Hepatocyte (in vitro differentiated cells): Measurements from ENCODE around the gene DCDC1. TPM values are rescaled to one million over a fixed set of nuclear protein-coding genes. Genes with fewer than 3 reads are reported as not detected.

Experiments used
- DNase-seq: peaks from one replicate; pipeline ENCODE4 v3.0.0-alpha.2; 2016; ENCODE audit warnings: low spot score
- H2AFZ ChIP-seq: fragments of 200-600 bp; sonication (generic); 2 replicates; pipeline ENCODE4 v1.6.0; 2016; ENCODE audit warnings: antibody characterized with exemption, mild to moderate bottlenecking
- H3K27ac ChIP-seq: fragments of 200-600 bp; sonication (generic); 2 replicates; pipeline ENCODE4 v1.5.1; 2016; ENCODE audit warnings: mild to moderate bottlenecking
- H3K27me3 ChIP-seq: fragments of 200-600 bp; sonication (generic); 2 replicates; pipeline ENCODE4 v1.6.1; 2016
- H3K36me3 ChIP-seq: fragments of 200-600 bp; sonication (generic); replicated peaks from 2 replicates; pipeline ENCODE4 v1.5.1; 2016; ENCODE audit warnings: low read depth; ENCODE audit not compliant: insufficient read depth
- H3K4me1 ChIP-seq: fragments of 200-600 bp; sonication (generic); 2 replicates; pipeline ENCODE4 v1.5.1; 2016; ENCODE audit warnings: mild to moderate bottlenecking, moderate library complexity; ENCODE audit not compliant: insufficient read depth
- H3K4me2 ChIP-seq: fragments of 200-600 bp; sonication (generic); 2 replicates; pipeline ENCODE4 v1.6.0; 2016
- H3K4me3 ChIP-seq: fragments of 200-600 bp; sonication (generic); 2 replicates; pipeline ENCODE4 v1.5.1; 2016; ENCODE audit warnings: mild to moderate bottlenecking
- H3K79me2 ChIP-seq: fragments of 200-600 bp; sonication (generic); 2 replicates; pipeline ENCODE4 v1.6.0; 2017; ENCODE audit warnings: mild to moderate bottlenecking
- H3K9me2 ChIP-seq: fragments of 200-600 bp; sonication (generic); replicated peaks from 2 replicates; pipeline ENCODE4 v1.6.0; 2017; ENCODE audit warnings: mild to moderate bottlenecking; ENCODE audit not compliant: insufficient read depth
- H3K9me3 ChIP-seq: fragments of 200-600 bp; sonication (generic); 2 replicates; pipeline ENCODE4 v1.5.1; 2016; ENCODE audit warnings: low read depth, mild to moderate bottlenecking
- H4K20me1 ChIP-seq: fragments of 200-600 bp; sonication (generic); 2 replicates; pipeline ENCODE4 v1.6.0; 2016; ENCODE audit warnings: mild to moderate bottlenecking; ENCODE audit not compliant: insufficient read depth, poor library complexity, severe bottlenecking
- EZH2 ChIP-seq: fragments of 200-600 bp; sonication (generic); IDR thresholded peaks from 2 replicates; pipeline ENCODE4 v1.6.1; 2016; ENCODE audit warnings: antibody characterized with exemption, mild to moderate bottlenecking, borderline replicate concordance
- EZH2phosphoT487 ChIP-seq: fragments of 200-600 bp; sonication (generic); IDR thresholded peaks from one replicate; pipeline ENCODE4 v1.6.1; 2018; ENCODE audit warnings: antibody characterized with exemption, mild to moderate bottlenecking, low read depth, moderate library complexity; ENCODE audit not compliant: unreplicated experiment, severe bottlenecking
- WGBS: methylation state at CpG from one replicate; pipeline ENCODE4 v1.1.6; 2016; ENCODE audit warnings: low lambda C conversion rate; ENCODE audit errors: missing lambda C conversion rate; 5-methylcytosine and 5-hydroxymethylcytosine counted together
- polyA plus RNA-seq: library from polyadenylated mRNA; unstranded; fragments of >200 nt; fragmentation: Nextera tagmentation; extraction: Ambion mirVana; gene quantifications from 2 replicates; pipeline ENCODE4 v1.2.1, GENCODE V29; 2016
- total RNA-seq: library from RNA; depleted of rRNA; stranded (reverse); fragments of >200 nt; gene quantifications from 2 replicates; pipeline ENCODE4 v1.2.3, GENCODE V29; 2014
- TF ChIP-seq, protein P1 (sequence below): fragments of 200-600 bp; sonication (generic); IDR thresholded peaks from 2 replicates; pipeline ENCODE4 v1.5.1; 2016; ENCODE audit warnings: antibody characterized with exemption, mild to moderate bottlenecking; ENCODE audit not compliant: poor library complexity

DCDC1 gene
- total and polyA plus RNA-seq, 2 experiments from 2014 or later = 0.63 to 1.9 TPM

DNA sequence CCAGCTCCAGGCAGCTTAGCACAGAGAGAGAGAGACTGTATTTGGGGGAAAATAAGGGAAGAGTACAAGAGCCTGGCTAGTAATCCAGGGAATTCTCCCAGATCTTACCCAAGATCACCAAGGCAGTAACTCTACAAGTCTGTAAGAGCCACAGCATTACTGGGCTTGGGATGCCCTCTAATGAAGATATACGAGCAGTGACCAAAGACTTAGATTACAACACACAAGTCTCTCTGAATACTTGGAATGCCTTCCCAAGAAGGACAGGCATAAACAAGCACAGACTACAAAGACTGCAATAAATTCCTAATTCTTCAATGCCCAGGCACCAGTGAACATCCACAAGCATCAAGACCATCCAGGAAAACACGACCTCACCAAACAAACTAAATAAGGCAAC, 17.8 kb upstream of the DCDC1 start:
- no peak overlapping the region for H3K4me3 ChIP-seq
- no peak overlapping the region for H2AFZ ChIP-seq
- H3K9me3 ChIP-seq = no peaks in the 10 kb centered on the region
- no peaks in the 10 kb centered on the region for H3K79me2 ChIP-seq
- H3K4me2 ChIP-seq = no peak overlapping the region
- no peak overlapping the region for H3K27ac ChIP-seq
- H4K20me1 ChIP-seq = no peaks in the 10 kb centered on the region
- H3K4me1 ChIP-seq = no peaks in the 10 kb centered on the region
- DNase-seq = no peak
- H3K9me2 ChIP-seq = no peaks in the 10 kb centered on the region
- TF ChIP-seq, protein P1, sequence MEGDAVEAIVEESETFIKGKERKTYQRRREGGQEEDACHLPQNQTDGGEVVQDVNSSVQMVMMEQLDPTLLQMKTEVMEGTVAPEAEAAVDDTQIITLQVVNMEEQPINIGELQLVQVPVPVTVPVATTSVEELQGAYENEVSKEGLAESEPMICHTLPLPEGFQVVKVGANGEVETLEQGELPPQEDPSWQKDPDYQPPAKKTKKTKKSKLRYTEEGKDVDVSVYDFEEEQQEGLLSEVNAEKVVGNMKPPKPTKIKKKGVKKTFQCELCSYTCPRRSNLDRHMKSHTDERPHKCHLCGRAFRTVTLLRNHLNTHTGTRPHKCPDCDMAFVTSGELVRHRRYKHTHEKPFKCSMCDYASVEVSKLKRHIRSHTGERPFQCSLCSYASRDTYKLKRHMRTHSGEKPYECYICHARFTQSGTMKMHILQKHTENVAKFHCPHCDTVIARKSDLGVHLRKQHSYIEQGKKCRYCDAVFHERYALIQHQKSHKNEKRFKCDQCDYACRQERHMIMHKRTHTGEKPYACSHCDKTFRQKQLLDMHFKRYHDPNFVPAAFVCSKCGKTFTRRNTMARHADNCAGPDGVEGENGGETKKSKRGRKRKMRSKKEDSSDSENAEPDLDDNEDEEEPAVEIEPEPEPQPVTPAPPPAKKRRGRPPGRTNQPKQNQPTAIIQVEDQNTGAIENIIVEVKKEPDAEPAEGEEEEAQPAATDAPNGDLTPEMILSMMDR = no peak
- 70% methylated on average over 2 of the region's 2 CpGs for WGBS
- H3K36me3 ChIP-seq = no peaks in the 10 kb centered on the region
- H3K27me3 ChIP-seq = no peaks in the 10 kb centered on the region

DNA sequence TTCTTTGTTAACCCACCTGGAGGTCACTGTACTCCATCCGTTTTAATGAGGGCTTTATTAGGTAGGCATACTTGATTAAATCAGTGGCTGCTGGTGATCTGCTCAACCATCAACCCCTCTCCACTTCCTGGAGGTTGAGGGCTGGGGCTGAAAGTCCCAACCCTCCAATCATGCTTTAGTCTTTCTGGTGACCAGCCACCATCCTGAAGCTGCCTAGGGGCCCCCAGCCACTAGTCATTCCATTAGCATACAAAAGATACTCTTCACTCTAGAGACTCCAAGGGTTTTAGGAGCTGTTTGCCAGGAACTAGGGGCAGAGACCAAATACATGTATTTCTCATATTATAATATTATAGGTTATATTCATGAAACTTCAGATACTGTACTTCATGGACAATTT, 13.6 kb upstream of the DCDC1 start:
- H3K9me3 ChIP-seq = no peaks in the 10 kb centered on the region
- H3K4me2 ChIP-seq = no peak overlapping the region
- no peaks in the 10 kb centered on the region for H3K27me3 ChIP-seq
- peaks cover 3% of the 10 kb centered on the region for H3K79me2 ChIP-seq
- H3K4me1 ChIP-seq = no peaks in the 10 kb centered on the region
- no peaks in the 10 kb centered on the region for H3K9me2 ChIP-seq
- DNase-seq = no peak
- no peak overlapping the region for H3K27ac ChIP-seq
- TF ChIP-seq, protein P1 = no peak
- TF ChIP-seq EZH2phosphoT487 (no peak), EZH2 (no peak)
- H3K36me3 ChIP-seq = no peaks in the 10 kb centered on the region
- H3K4me3 ChIP-seq = no peak overlapping the region
- no peaks in the 10 kb centered on the region for H4K20me1 ChIP-seq
- WGBS = 76% methylated on average over 1 of the region's 1 CpG
- H2AFZ ChIP-seq = no peak overlapping the region

DNA sequence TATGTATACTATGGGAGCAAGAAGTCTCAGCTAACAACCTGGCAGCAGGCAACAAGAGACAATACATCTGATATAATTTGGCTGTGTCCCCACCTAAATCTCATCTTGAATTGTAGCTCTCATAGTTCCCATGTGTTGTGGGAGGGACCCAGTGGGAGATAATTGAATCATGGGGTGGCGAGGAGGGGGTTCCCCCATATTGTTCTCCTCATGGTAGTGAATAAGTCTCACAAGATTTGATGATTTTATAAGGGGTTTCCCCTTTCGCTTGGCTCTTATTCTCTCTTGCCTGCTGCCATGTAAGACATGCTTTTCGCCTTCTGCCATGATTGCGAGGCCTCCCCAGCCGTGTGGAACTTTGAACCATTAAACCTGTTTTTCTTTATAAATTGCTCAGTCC, 6.3 kb upstream of the DCDC1 start:
- peaks cover 13% of the 10 kb centered on the region for H3K79me2 ChIP-seq
- WGBS = 98% methylated on average over 5 of the region's 5 CpGs
- H3K4me2 ChIP-seq = no peak overlapping the region
- no peaks in the 10 kb centered on the region for H3K4me1 ChIP-seq
- no peaks in the 10 kb centered on the region for H4K20me1 ChIP-seq
- TF ChIP-seq EZH2 (no peak), EZH2phosphoT487 (no peak)
- TF ChIP-seq, protein P1 = no peak
- no peaks in the 10 kb centered on the region for H3K9me3 ChIP-seq
- H3K36me3 ChIP-seq = no peaks in the 10 kb centered on the region
- no peak overlapping the region for H2AFZ ChIP-seq
- H3K4me3 ChIP-seq = no peak overlapping the region
- DNase-seq = no peak
- no peaks in the 10 kb centered on the region for H3K9me2 ChIP-seq
- no peak overlapping the region for H3K27ac ChIP-seq
- H3K27me3 ChIP-seq = no peaks in the 10 kb centered on the region

DNA sequence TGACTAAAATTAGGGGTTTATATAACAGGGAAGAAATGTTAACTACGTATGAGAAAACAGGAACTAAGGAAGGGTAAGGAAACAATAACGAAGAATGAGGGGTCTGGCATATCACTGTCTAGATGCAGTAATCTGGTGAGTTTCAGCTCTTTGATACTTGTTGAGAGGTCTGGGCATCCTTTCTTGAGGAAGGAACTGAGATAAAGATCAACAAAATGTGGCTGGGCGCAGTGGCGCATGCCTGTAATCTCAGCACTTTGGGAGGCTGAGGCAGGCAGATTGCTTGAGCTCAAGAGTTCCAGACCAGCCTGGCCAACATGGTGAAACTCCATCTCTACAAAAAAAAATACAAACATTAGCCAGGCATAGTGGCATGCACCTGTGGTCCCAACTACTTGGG, 2.7 kb downstream of the DCDC1 start:
- Histone ChIP-seq H3K27me3 (peaks cover 18% of the 10 kb centered on the region), H3K79me2 (peaks cover 11% of the 10 kb centered on the region), H3K9me3 (no peaks in the 10 kb centered on the region), H3K4me2 (no peak overlapping the region), H3K4me3 (no peak overlapping the region), H3K27ac (no peak overlapping the region), H4K20me1 (no peaks in the 10 kb centered on the region), H3K4me1 (peaks cover 7% of the 10 kb centered on the region), H3K9me2 (no peaks in the 10 kb centered on the region), H2AFZ (no peak overlapping the region), H3K36me3 (no peaks in the 10 kb centered on the region)
- no peak for TF ChIP-seq EZH2phosphoT487
- TF ChIP-seq, protein P1 = no peak
- TF ChIP-seq EZH2 = no peak
- DNase-seq = no peak
- 89% methylated on average over 4 of the region's 4 CpGs for WGBS
